Measurements from ENCODE around the gene TUBB2A.

The TUBB2A gene

DNA sequence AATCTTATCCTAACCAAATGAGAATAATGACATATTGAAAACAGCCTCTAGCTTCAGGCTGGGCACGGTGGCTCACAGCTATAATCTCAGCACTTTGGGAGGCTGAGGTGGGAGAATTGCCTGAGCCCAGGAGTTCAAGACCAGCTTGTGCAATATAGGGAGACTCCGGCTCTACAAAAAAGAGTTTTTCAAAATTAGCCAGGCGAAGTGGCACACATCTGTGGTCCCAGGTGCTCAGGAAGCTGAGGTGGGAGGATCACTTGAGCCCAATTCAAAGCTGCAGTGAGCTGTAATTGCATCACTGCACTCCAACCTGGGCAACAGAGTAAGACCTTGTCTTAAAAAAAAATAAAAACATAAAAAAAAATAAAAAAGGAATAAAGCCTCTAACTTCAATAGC, 4.7 kb downstream of the TUBB2A start:
- no peak for DNase-seq (ENCODE audit: low spot score)

GRCh38 chr6:3151691-3152090, 5.7 kb downstream of the TUBB2A start:
- no peak for DNase-seq (ENCODE audit: low spot score)

GRCh38 chr6:3147914-3148757, 9.2 kb downstream of the TUBB2A start:
- no peak for DNase-seq (ENCODE audit: low spot score)

GRCh38 chr6:3144571-3144970, 12.8 kb downstream of the TUBB2A start:
- DNase-seq (ENCODE audit: low spot score): no peak

DNA sequence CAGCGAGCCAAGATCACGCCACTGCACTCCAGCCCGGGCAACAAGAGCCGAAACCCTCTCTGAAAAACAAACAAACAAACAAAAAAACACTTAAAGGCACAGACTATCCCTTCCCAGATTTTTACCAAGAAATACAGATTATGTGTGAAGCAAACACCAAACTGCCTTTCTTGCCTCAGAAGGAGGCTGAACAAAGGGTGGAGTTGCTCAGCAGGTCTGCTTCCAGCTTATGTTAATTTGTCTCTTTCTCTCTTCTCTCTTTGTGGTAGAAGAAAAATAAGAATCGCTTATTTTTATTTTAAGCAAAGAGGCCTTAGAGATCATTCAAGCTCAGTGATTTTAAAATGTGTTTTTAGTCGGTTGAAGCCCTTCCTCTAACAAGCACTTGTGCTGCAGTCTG, 14.2 kb downstream of the TUBB2A start:
- no peak for DNase-seq (ENCODE audit: low spot score)

DNA sequence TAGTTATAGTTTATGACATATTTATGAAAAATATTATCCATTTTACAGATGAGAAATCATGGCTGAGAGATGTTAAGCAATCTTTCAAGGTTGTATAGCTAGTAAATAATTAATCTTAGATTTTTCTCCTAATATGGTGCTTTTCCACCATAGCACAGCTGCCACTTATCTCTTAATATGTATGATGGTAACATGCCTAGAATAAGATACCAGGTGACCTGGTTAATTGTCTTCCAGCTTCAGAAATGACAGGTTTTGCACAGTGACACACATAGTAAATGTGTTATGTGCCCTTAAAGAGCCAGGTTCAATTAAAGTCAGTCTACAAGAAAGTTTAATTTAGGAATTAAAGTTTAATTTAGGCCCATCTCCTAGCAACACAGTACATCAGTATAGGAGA, 14.8 kb downstream of the TUBB2A start:
- DNase-seq (ENCODE audit: low spot score): no peak

- DNase-seq (ENCODE audit: low spot score): no peak
Observed at GRCh38 chr6:3140201-3140600, 17.1 kb downstream of the TUBB2A start.

DNA sequence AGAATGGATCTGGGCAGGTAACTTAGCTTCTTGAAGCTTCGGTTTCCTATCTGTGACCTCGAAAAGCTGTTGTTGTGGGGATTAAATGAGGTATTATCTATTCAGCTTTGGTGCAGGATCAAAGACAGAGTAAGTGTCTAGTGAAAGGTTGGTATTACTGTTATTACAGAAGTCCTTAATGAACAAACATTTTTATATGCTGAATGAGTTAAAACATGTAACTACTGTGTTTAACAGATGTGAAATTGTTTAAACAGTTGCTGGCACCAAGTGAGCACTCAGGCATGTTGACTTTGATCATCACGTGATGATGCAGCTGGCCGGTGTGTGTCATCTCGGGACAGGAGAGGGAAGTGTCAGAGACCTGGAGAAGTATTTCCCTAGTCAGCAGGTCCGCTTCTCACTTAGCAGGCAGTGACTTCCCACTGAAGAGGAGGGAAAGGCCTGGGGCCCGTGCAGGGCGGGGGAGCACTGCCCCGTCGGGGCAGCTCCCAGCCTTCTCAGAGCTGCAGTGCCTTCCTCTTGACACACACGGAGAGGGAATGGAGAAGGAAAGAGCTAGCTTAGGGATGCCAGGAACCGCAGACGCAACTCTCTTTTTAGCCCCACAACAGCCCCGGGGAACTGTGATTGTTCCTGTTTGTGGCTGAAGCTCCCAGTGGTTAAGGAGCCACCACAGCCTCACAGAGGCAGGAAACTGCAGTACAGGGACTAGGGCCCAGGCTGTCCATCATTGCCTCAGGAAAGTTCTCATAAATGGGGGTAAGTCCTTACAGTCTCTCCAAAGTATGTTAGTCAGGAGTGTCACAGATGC, 18.0 kb downstream of the TUBB2A start:
- peak; percentile 83 for DNase-seq (ENCODE audit: low spot score)

GRCh38 chr6:3138341-3138740, 19.0 kb downstream of the TUBB2A start:
- no peak for DNase-seq (ENCODE audit: low spot score)

DNA sequence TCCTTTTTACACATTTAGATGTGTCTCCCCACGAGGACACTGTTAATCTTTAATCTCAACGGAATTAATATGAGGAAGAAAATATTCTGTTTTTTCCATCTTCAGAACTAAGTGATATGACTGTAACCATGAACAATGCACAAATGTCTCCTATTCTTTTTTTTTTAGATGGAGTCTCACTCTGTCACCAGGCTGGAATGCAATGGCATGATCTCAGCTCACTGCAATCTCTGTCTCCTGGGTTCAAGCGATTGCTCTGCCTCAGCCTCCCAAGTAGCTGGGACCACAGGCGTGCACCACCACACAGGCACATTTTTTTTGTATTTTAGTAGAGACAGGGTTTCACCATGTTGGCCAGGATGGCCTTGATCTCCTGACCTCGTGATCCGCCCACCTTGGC, 19.5 kb downstream of the TUBB2A start:
- peak; percentile 64 for DNase-seq (ENCODE audit: low spot score)

GRCh38 chr6:3137057-3137777, 20.1 kb downstream of the TUBB2A start:
- DNase-seq (ENCODE audit: low spot score): peak; percentile 64

- DNase-seq (ENCODE audit: low spot score): no peak
Observed at GRCh38 chr6:3136292-3137011, 20.9 kb downstream of the TUBB2A start.

- no peak for DNase-seq (ENCODE audit: low spot score)
Observed at GRCh38 chr6:3135668-3136291, 21.6 kb downstream of the TUBB2A start.

DNA sequence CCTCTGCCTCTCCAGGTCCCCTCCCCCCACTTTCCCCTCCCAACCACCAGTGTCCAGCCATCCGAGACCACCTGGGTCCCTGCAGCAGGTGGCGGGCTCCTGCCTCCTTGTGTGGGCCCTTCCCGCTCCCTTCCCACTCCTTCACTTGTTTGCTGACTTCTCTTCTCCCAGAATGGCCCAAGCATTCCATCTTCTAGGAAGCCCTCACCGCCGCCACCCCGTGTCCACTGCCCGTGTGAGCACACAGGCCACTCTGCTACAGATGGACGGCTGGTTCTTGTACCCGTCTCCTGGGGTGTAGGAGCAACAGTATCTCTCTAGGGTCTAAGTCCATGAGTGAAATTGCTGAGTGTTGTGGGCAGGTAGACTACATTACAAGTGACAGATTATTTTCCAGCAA, 23.8 kb downstream of the TUBB2A start:
- DNase-seq (ENCODE audit: low spot score): no peak

- no peak for DNase-seq (ENCODE audit: low spot score)
Observed at GRCh38 chr6:3131695-3132094, 25.6 kb downstream of the TUBB2A start.

- DNase-seq (ENCODE audit: low spot score): no peak
Observed at GRCh38 chr6:3128356-3129108, 28.8 kb downstream of the TUBB2A start.

DNA sequence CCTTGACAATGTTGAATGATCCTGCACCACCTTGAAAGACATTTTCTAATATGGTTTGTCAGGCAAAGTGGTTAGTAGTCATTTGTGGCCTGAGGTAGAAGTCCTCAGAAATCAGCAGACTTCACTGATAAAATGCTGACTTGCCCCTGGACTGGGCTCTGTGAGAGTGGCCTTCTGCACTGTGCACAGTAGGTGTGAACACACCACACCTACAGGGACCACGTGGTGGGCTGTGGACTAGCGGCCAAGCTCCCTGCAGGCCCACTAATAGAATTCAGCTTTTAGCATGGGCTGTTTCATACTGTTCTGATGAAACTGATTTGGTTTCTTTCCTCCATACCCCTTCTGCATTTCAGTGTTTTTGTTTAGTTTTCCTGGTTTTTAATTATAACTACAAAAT, 31.5 kb downstream of the TUBB2A start:
- DNase-seq (ENCODE audit: low spot score): no peak

GRCh38 chr6:3124667-3125066, 32.7 kb downstream of the TUBB2A start:
- DNase-seq (ENCODE audit: low spot score): no peak

DNA sequence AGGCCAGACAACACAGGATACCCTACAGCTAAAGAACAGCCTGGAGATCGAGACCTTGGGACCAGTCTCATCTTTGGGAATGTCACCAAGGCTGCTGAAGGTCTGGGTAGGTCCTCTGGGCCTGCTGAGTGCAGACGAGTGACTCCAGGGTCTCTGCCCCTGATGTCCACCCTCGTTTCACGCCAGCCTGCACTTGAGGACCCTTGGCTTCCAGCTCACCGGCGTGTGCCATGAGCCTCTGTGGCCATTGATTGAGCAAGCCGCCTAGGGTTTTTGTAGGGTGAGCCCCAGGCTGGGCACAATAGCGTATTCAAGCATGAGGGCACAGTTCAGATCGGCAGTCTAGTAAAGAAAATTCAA, 34.5 kb downstream of the TUBB2A start:
- no peak for DNase-seq (ENCODE audit: low spot score)

DNA sequence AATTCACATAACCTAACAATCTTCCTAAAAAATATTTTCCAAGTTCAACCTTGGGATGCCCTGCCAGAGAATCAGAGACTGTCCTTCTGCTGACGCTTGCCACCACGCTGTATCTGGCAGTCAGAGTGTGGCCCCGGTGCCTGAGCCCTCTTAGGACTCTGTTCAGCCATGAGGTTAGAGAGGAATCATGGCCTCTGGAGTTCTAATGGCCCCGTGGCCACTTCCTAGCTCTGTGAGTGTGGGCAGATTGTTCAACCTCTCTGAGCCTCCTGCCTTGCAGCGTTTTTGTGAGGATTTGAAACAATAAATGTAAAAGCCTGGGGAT, 36.6 kb downstream of the TUBB2A start:
- DNase-seq (ENCODE audit: low spot score): no peak

Data from kidney tubule cell (primary cell).